ENCODE results near the gene ATP6V1B1.

DNA sequence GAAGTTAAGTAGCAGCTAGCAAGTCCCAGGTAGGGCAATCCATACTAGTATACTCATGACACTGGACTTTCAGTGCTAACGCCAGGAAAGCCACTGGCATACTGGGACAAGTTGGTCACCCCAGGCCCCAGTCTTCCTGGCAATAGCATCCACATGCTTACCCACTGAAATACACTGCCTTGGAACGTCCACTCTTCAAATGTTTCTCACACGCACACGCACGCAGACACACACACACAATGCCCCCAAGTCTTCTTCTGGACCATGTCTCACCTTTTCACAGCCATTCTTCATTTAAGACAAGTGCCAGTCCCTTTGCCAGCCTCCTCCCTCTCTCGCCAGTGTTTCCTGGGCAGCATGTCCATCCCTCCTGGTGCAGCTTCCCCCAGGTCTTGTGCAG, 67.7 kb downstream of the ATP6V1B1 start:
- TF ChIP-seq, protein P1, sequence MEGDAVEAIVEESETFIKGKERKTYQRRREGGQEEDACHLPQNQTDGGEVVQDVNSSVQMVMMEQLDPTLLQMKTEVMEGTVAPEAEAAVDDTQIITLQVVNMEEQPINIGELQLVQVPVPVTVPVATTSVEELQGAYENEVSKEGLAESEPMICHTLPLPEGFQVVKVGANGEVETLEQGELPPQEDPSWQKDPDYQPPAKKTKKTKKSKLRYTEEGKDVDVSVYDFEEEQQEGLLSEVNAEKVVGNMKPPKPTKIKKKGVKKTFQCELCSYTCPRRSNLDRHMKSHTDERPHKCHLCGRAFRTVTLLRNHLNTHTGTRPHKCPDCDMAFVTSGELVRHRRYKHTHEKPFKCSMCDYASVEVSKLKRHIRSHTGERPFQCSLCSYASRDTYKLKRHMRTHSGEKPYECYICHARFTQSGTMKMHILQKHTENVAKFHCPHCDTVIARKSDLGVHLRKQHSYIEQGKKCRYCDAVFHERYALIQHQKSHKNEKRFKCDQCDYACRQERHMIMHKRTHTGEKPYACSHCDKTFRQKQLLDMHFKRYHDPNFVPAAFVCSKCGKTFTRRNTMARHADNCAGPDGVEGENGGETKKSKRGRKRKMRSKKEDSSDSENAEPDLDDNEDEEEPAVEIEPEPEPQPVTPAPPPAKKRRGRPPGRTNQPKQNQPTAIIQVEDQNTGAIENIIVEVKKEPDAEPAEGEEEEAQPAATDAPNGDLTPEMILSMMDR (IDR thresholded peaks at IDR 0.05; ENCODE audit: low read depth, low read length, poor library complexity, severe bottlenecking), result no peak
- TF ChIP-seq EZH2phosphoT487 (IDR thresholded peaks at IDR 0.05; ENCODE audit: borderline replicate concordance, low read length), result no peak

Measured in DOHH2 (cell line).